GM20000 (cell line): Measurements from ENCODE around the gene SETX.

ENCODE experiments used
- DNase-seq: peaks from one replicate; pipeline ENCODE4 v3.0.0; 2012; ENCODE audit warnings: low spot score
- CTCF ChIP-seq: IDR thresholded peaks from 2 replicates; pipeline ENCODE4 v1.5.1; 2012; ENCODE audit warnings: mild to moderate bottlenecking, control low read depth; ENCODE audit errors: extremely low read depth, missing control alignments

SETX gene

GRCh38 chr9:132309056-132309455, 45.7 kb downstream of the SETX start:
- no peak for TF ChIP-seq CTCF
- DNase-seq = no peak

GRCh38 chr9:132301521-132301920, 53.3 kb downstream of the SETX start:
- TF ChIP-seq CTCF = no peak
- no peak for DNase-seq

GRCh38 chr9:132299221-132299620, 55.6 kb downstream of the SETX start:
- DNase-seq = no peak
- TF ChIP-seq CTCF = no peak

GRCh38 chr9:132295181-132295580, 59.6 kb downstream of the SETX start:
- TF ChIP-seq CTCF = no peak
- no peak for DNase-seq

- no peak for DNase-seq
- no peak for TF ChIP-seq CTCF
These were observed 61.6 kb downstream of the SETX start for GRCh38 chr9:132293145-132293721.

GRCh38 chr9:132288966-132289365, 65.8 kb downstream of the SETX start:
- no peak for TF ChIP-seq CTCF
- no peak for DNase-seq

- no peak for DNase-seq
- TF ChIP-seq CTCF = no peak
These were observed 66.4 kb downstream of the SETX start for GRCh38 chr9:132288361-132288760.
